Measurements from ENCODE around the gene TUBAL3.

Gene TUBAL3

DNA sequence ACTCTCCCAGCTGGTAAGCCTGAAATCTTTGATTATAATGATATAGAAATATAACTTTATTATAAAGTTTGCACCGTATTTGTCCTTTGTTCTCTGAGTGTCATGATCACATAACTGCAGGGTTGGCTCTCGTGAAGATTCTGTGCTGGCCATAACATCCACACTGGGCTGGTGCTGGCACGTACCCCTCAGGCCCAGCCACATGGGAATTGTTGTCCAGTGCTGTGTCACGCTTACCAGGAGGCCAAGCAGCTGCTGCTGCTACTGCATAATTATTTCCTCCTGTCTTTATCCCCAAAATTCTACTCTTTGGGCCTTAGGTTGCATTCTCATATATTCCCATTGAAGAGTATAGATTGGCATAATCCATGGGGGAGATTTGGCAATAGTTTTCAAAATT is 60.6 kb downstream of the TUBAL3 start:
- H3K4me3 ChIP-seq (ENCODE audit: low read depth, low read length), result no peak overlapping the region

DNA sequence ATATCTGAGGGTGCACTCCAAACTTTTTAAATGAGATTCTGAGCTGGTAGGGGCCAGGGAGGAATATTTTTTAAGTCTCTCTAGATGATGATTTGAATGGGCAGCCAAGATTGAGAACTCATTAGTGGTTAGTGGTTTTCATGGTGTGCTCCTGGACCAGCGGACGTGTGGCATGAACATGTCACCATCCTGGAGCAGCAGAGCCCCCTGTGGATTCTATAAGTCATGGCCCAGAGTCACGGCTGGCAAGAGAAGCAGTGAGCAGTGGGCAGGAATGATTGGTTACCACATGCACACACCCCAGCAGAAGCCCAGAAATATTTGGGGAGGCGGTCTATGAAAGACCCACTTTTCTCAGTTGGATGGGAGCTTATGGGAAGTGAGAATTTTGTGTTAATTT is 61.1 kb downstream of the TUBAL3 start:
- H3K4me3 ChIP-seq (ENCODE audit: low read depth, low read length), result no peak overlapping the region
